ENCODE data around the gene MAP6.

DNA sequence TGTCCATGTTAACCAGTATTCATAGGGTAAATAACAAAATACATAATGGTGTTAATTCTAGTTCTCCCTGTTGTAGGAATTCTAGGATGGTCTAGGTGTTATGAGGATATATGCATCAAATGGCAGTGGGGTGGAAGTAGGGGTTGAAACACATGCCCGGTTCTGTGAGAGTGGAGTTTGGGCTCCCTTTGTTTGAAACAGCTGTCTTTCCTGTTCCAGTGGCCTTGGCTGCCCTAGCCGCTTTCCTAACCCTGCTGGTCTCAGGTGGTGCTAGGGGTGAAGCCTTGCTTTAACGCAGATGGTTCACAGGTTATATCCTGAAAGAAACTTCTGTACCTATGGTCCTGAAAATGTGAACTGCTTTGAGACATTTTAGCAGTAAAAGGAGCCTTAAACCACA lies 68.5 kb downstream of the MAP6 start:
- TF ChIP-seq POLR2A (IDR thresholded peaks at IDR 0.05; ENCODE audit: low read depth, low read length) = no peak
- TF ChIP-seq POU2F2 (IDR thresholded peaks at IDR 0.05; ENCODE audit: low read depth, low read length) = no peak
- TF ChIP-seq POLR2AphosphoS5 (IDR thresholded peaks at IDR 0.05; ENCODE audit: low read depth, low read length) = no peak
- TF ChIP-seq SPI1 (IDR thresholded peaks at IDR 0.05; ENCODE audit: low read depth, low read length) = no peak

All from GM12891 (cell line).